DOHH2 (cell line): Measurements from ENCODE around the gene ZNF518B.

ENCODE experiments used
- CTCF ChIP-seq: fragments of 200-600 bp; sonication (generic); IDR thresholded peaks from one replicate; pipeline ENCODE4 v1.5.1; 2014; ENCODE audit warnings: antibody characterized with exemption, mild to moderate bottlenecking, low read depth, low read length; ENCODE audit not compliant: poor library complexity, severe bottlenecking
- EZH2phosphoT487 ChIP-seq: fragments of 200-600 bp; sonication (generic); IDR thresholded peaks from 2 replicates; pipeline ENCODE4 v1.6.1; 2017; ENCODE audit warnings: borderline replicate concordance, mild to moderate bottlenecking, antibody characterized with exemption, low read length, moderate library complexity, mixed read lengths

GRCh38 chr4:10504570-10505179 lies 47.4 kb upstream of the ZNF518B start:
- TF ChIP-seq CTCF (no peak), EZH2phosphoT487 (no peak)
